HepG2 (cell line): ENCODE measurements around the gene SUPV3L1.

Source experiments
- BHLHE40 ChIP-seq: IDR thresholded peaks from 2 replicates; pipeline ENCODE4 v1.6.1; 2011; ENCODE audit warnings: low read length, improper control_type of control experiment
- BRCA1 ChIP-seq: sonication (generic); formaldehyde crosslinking; IDR thresholded peaks from 2 replicates; pipeline ENCODE4 v1.4.0; 2020; ENCODE audit warnings: missing genetic modification reagents
- CBFB ChIP-seq: sonication (generic); formaldehyde crosslinking; IDR thresholded peaks from 2 replicates; pipeline ENCODE4 v1.4.0; 2020; ENCODE audit warnings: missing genetic modification reagents
- ZNF24 ChIP-seq: fragments of 450-650 bp; IDR thresholded peaks from 2 replicates; pipeline ENCODE4 v1.6.1; 2017; ENCODE audit warnings: antibody characterized with exemption, mild to moderate bottlenecking
- ZNF274 ChIP-seq: sonication (generic); formaldehyde crosslinking; IDR thresholded peaks from 2 replicates; pipeline ENCODE4 v1.5.1; 2020; ENCODE audit warnings: mild to moderate bottlenecking, missing genetic modification reagents
- ZNF614 ChIP-seq: IDR thresholded peaks from 2 replicates; pipeline ENCODE4 v1.6.1; 2018; ENCODE audit warnings: missing biosample characterization, missing genetic modification reagents, inconsistent platforms, borderline replicate concordance
- TF ChIP-seq, protein P1 (sequence below): sonication (generic); formaldehyde crosslinking; conservative IDR thresholded peaks from 2 replicates; pipeline ENCODE4 v1.4.0; 2020; ENCODE audit warnings: missing genetic modification reagents
- TF ChIP-seq, protein P2 (sequence below): sonication (generic); formaldehyde crosslinking; IDR thresholded peaks from 2 replicates; pipeline ENCODE4 v1.5.0; 2020; ENCODE audit warnings: mild to moderate bottlenecking, missing genetic modification reagents, moderate library complexity

DNA sequence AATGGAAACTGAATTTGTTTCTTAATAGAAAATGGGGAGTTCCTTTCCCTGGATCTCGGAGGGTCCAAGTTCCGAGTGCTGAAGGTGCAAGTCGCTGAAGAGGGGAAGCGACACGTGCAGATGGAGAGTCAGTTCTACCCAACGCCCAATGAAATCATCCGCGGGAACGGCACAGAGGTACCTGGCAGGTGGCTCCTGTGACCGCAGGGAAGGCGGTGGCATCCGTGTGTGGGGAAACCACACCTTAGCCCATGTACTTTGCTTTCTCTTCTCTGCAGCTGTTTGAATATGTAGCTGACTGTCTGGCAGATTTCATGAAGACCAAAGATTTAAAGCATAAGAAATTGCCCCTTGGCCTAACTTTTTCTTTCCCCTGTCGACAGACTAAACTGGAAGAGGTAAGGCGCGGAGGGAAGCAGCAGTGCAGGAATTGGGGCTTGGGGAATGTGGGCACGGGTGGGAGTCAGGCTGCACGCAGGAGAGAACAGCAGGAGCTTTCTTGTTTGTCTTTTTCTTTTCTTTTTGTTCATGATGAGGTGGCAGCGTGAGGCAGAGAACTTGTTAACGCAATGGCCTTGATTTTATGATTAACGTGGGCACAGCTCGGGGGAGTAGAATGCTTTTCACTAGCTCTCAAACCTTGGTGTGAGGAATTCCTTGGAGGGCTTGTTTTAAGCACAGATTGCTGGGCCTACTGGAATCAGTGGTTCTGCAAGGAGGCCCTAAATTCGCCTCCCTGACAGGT, 52.9 kb downstream of the SUPV3L1 start:
- TF ChIP-seq BRCA1 (CRISPR knock-in tag): no peak
- no peak for TF ChIP-seq BHLHE40
- TF ChIP-seq, protein P1, sequence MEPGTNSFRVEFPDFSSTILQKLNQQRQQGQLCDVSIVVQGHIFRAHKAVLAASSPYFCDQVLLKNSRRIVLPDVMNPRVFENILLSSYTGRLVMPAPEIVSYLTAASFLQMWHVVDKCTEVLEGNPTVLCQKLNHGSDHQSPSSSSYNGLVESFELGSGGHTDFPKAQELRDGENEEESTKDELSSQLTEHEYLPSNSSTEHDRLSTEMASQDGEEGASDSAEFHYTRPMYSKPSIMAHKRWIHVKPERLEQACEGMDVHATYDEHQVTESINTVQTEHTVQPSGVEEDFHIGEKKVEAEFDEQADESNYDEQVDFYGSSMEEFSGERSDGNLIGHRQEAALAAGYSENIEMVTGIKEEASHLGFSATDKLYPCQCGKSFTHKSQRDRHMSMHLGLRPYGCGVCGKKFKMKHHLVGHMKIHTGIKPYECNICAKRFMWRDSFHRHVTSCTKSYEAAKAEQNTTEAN (CRISPR knock-in tag): no peak
- TF ChIP-seq, protein P2, sequence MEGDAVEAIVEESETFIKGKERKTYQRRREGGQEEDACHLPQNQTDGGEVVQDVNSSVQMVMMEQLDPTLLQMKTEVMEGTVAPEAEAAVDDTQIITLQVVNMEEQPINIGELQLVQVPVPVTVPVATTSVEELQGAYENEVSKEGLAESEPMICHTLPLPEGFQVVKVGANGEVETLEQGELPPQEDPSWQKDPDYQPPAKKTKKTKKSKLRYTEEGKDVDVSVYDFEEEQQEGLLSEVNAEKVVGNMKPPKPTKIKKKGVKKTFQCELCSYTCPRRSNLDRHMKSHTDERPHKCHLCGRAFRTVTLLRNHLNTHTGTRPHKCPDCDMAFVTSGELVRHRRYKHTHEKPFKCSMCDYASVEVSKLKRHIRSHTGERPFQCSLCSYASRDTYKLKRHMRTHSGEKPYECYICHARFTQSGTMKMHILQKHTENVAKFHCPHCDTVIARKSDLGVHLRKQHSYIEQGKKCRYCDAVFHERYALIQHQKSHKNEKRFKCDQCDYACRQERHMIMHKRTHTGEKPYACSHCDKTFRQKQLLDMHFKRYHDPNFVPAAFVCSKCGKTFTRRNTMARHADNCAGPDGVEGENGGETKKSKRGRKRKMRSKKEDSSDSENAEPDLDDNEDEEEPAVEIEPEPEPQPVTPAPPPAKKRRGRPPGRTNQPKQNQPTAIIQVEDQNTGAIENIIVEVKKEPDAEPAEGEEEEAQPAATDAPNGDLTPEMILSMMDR (CRISPR knock-in tag): no peak
- TF ChIP-seq ZNF24: no peak
- TF ChIP-seq CBFB (CRISPR knock-in tag): no peak
- no peak for TF ChIP-seq ZNF614
- TF ChIP-seq ZNF274 (CRISPR knock-in tag): no peak
